Cerebellar nuclear complex (tissue), 1 donor: Measurements from ENCODE around the gene TBC1D22A.

Experiments
- DNase-seq, 2 experiments: peaks; one replicate each; lab custom pipeline; 2025; lab: John Stamatoyannopoulos, UW

TBC1D22A gene

DNA sequence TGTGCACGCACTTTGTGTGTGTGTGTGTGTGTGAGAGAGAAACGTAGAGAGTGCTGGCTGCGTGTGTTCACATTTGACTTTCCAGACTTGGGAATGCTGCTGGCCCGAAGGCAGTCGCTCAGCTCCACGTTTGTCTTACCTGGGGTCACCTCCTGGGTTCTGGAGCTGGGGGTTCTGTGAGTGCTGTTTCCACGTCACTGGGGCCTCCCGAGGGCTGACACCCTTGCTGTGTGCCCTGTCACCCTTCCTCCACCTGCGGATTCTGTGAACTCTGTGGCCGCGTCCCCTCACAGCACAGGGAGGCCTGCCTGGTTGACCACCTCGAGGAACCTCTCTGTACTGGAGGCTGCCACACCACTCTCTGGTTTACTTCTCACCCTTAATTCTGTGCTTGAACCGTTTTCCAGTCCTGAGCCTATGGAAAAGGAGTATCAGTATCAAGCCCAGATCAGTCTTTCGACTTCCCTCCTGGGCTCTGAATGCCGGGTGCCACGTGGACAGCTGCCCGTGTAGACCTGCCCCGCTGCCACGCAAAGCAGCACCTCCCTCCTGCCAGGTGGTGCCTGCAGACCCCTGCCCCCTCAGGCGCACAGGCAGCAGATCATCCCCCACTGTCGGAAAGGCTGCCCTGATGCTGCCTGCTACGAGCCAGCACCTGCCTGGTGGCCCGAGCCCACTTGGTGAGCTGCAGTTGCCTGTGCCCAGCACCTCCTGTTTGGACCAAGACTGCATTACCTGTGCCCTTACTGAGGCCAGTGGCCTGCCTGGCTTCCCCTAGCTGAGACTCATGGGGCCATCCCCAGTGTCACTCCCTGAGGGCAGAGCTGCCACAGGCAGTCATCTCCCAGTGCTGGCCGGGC, 233.3 kb downstream of the TBC1D22A start:
- no peak for DNase-seq

DNA sequence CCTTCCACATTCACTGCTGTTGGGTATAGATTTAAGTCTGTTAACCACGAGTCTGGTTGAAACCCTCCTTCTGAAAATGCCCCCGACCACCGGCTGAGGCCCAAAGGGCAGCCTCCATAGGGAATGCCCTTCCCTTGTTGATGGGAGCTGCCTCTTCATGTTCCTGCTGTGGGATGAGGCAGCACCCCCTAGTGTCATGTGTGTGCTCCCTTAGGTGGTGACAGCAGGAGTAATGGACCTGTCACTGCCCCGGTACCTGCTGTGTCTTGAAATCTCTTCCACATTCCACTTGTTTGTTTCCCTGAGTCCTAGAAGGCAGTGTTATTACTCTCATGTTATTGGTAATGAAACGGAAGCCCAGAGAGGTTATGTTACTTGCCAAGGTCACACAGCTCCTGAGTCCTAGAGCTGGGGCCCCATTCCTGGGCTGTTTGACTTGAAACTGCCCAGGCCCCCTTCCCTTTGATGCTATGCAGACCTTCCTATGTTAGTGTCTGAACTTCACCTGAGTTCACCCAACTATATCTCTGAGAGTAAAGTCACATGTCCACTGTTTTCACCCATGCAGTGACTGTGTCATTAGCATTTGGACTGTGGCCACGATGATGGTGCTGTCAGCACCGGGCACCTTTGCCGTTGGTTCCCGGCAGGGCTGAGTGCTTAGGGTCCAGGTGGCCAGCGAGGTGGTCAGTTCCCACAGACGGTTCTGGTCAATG, 234.3 kb downstream of the TBC1D22A start:
- DNase-seq, result no peak

DNA sequence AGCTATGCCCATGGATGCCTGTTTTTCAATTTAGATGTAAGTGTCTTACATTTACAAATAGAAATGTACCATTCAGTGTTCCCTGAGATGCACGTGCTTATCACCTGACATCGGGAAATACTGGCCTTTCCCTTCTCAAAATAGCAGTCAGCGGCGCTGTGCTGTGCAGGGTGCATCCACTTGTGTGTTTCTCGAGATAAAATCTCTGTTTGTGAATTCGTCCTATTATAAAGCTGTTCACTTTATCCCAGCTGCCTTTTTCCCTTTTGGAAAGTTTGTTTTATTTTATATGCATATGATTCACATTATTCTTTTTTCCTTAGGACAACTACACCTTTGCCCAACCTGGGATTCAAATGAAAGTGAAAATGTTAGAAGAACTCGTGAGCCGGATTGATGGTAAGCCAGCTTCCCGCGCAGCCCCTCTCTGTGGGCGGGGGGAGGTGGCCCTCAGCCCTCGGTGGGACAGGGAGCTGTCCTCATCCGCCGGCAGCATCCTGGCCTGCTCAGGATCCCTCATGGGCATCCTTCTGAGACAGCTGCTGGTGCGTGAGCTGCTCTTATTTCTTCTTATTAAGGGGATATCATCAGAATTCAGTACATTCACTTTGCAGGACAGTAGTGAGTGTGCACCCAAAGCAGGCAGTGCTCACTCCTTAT, 235.0 kb downstream of the TBC1D22A start:
- DNase-seq, result no peak

DNA sequence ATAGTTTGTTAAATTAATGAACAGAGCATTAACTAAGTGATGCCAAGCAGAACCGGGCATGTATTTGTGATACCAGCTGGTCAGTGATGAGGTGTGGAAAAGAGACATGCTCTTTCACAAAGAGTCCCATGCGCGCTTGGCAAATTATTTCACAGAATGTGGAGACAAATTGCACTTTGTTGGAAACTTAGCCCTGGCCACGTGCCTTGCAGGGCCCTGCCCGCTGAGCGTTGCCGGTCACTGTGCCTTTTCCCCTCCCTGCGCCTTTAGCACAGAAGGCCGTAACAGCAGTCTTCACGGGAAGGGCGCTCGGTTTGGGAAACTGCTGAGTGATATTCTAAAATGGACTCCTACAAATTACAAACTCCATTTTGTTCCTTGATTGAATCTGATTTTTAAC, 235.9 kb downstream of the TBC1D22A start:
- no peak for DNase-seq

DNA sequence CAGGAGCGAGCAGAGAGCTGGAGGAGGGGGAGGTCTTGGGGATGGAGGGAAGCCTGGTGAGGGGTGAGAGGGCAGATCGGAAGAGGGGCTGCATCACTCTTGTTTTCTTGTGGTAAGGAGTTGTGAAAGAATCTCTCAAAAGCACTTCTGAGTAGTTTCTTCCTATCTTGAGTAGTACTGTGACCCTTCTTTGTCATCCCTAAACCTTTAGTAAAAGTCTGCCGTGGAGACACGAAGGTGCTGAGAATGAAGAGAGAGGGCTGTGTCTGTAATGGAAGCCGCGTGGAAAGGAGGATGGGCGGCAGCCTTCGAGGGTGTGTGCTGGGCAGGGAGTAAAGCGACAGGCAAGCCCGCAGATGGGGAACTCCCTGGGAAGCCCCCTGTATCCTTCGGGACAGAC, 237.8 kb downstream of the TBC1D22A start:
- no peak for DNase-seq

DNA sequence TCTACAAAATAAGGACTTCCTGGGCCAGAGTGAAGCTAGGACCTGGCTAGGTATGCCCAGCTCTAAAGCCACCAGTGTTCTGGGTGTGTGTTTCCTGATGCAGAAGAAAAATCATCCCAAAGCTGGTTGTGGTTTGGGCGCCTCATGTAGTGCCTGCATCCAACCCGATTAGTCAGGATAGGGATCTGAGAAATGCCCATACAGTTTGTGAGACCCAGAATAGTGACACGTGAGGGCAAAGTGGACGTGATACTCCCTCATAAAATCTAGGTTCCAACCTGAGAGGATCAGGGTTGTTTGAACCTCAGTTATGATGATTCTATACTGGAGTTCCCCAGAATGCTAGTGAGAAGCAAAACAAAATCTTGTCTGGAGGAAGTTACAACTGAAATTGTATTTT, 238.4 kb downstream of the TBC1D22A start:
- DNase-seq, result no peak

DNA sequence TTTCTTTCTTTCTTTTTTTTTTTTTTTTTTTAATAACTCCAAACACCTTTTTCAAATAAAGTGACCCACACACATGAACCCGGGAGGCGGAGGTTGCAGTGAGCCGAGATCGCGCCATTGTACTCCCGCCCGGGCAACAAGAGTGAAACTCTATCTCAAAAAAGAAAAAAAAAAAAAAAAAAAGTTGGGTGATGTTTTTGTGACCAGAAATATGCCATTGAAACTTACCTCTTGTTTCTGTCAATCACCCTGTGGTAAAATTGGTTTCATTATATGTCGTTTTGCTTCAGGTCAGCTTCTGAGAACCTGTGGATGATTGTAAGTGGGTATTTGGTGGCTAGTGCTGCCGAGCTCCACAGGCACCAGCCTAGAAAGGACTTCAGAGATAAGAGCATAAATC, 238.8 kb downstream of the TBC1D22A start:
- DNase-seq, result no peak

DNA sequence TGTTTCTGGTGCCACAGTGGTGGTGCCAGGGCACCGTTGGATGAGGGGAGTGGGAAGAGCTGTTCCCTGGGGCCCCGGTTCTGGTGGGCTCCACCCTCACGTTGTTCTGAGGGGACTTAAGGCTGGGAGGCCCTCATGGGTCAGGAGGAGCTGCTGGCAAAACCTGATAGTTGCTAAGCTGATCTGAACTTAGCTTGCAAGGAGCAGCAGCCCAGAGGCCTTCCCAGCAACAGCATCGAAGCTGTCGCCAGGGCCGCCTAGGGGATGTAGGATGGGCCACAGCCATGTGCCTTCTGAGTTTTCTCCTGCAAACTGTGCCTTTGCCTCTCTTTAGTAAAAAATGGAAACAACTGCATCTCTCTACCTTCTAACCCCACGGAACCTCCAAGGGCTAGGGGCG, 240.2 kb downstream of the TBC1D22A start:
- DNase-seq, result no peak

DNA sequence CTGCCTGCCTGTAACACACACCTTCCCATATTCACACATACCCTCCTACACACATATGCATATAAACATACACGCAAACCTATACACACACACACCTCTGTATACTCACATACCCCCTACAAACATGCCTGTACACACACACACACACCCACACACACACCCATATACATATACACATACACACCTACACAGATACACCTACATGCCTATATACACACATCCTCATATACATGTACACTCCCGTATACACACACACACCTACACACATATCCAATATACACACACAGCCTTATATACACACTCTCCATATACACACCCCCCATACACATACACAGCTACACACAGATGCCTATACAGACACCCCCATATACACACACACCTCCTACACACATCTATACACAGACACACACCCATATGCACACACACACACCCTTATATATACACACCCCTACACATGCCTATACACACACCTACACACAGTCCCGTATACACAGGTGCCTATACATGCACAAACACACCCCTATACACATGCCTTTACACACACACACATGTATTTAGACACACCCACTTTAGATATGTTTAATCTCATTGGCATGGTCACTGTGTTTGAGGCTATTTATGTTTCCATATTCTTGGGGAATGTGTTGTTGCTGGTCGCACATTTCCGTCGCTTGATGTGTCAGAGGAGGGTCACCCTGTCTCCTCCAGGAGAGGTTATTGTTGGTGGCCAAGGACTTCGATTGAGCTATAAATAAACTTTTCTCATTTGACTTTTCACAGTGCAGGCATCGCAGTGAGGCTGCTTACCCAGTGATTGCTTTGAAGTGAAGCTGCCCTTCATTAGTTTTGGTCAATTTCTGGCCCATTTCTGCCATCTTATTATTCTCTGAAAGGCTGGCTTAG, 243.3 kb downstream of the TBC1D22A start:
- no peak for DNase-seq

DNA sequence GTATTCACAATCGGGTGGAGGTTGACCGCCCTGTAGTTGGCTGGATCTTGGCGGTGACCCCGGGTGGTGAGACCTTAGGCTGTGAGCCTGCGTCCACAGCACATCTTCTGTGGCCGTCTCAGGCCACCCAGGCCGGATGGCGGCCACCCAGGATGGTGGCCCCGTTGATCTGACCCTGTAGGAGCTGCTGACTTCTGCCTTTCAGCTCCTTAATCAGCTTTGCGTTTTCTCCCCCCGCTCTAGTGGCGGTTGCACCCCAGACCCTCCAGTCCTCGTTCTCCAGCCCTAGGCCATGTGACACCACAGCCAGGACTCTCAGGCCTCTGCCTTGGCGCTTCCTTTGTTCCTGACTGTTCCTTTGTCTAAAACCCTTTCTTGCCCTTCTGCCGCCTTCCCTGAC, 244.0 kb downstream of the TBC1D22A start:
- DNase-seq, result no peak

DNA sequence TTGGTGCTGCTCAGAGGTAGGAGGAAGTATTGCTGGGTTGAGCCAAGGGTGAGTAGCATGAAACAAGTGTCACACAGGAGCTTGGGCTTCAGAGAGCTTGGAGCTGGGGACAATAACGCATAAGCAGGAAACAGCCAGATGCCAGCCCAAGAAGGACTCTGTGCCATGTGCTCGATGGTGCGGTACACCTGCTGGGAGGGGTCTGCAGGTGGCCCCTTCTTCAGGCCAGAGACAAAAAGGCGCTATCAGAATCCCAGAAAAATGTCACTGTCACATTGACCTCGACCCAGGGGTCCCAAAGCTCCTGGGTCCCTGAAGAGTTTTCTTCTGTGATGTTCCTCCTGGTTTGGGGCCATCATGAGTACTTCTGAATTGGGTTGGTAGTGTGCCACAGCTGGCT, 244.4 kb downstream of the TBC1D22A start:
- no peak for DNase-seq

DNA sequence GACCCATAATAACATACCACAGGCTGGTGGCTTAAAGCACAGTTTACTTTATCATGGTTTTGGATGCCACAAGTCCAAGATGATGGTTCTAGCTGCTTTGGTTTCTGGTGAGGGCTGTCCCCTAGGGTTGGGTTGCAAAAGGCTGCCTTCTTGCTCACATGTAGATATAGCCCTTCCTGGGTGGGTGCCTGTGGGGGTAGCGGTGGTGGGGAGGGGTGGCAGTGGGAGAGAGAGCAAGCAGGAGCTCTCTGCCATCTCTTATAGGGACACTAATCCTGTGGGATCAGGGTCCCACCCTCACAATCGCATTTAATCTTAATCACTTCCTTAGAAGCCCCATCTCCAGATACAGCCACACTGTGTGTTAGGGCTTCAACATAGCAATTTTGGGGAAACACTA, 245.0 kb downstream of the TBC1D22A start:
- no peak for DNase-seq

DNA sequence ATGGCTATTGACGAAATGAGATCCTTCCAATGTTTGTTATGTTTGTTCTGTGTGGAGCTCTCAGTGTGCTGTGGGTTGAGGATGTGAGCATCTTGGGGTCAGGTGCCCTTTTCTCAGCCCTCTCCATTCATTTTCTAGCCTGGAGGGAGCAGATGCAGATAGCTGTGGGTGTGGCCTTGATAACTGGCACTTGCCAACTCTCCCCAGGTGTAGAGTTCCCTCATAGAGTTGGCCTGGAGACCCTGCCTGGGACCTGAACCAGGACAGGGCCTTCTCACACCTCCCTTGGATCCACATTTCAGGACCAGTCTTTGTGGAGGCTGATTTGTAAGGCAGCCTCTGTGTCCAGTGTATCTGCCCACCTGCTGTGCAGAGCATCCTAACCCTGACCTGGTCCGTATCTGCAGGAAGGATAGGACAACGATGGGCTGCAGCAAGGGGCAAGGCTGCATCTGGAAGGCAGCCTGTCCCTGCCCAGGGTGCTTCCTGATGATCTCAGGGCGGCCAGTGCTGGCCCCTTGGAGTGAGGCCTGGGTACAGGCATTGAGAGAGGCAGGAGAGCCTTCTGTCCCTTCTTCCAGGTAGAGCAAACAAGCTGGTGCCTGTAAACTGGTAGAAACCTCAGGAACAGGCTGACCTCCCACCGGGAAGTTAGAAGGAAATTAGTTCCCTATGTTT, 245.9 kb downstream of the TBC1D22A start:
- DNase-seq, result no peak

DNA sequence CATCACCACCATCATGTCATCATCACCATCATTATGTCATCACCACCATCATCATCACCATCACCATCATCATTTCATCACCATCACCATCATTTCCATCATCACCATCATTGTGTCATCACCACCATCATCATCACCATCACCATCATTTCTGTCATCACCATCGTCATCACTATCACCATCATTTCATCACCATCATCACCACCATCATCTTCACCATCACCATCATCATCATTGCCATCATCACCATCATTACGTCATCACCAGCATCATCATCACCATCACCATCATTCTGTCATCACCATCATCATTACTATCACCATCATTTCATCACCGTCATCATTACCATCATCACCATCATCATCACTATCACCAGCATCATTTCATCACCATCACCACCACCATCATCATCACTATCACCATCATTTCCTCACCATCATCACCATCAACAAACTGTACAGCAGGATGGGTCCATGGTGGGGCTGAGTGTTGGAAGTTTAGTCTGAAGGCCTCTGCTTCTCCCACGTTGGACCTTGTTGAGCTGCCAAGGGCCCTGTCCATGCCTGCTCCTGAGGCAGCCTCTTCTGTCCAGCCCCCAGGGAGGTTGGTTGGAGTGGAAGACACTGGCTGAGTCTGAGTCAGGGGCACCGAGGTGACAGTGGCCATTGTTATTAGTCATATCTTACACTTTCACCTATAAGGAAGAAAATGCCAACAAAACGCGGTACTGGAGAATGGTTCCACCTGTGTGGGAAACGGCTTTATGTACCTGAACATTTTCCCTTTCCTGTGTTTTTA, 247.1 kb downstream of the TBC1D22A start:
- no peak for DNase-seq

DNA sequence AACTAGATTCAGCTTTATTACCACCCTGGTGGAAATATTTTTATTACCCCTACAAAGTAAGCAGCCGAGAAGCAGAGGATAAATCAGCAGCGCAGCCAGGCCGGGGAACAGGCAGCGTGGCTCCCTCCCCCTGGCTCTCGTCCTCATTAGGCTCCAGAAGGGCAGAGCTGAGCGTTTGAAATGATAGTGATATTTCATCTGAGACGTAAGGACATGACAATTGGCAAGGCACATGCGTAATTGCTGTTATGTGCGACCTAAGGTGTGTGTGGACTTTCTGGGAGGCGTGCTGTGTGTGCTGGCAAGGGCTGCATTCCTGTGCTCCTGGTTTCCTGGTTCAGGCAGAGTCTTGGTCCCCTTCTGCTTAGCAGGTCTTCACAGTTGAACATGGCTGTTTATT, 247.8 kb downstream of the TBC1D22A start:
- no peak for DNase-seq

DNA sequence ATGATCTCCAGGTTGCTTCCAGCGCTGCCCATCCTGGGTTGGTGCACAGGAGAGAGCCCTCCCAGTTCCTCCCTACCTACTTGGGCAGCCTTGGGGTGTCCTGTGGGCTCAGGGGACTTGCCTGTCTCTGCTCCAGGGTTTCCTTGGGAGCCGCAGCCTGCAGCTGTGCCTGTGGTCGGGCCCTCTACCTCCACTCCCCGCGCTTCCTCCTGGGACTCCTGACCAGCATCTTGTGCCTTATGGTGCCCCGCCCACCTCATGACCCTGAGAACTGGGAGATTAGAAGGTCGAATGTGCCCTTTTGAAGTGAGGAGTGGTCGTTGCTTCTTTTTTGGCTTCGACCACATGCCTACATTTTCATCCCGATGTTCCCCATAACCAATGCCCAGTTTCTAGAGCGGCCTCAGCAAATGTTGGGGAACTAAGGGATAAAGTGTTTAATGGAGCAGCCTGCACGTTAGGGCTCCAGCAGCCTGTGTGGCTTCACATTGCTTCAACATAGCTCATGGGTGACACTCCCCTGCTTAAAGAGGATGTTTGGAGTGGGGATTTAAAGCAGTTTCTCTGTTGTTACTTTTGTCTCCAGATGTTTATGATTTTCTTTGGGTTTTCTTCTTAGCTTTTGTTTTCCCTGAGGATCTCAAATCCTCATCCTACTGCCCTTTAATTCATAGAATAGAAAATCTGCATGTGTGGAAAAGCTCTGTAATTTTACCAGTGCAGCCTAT, 248.8 kb downstream of the TBC1D22A start:
- no peak for DNase-seq

DNA sequence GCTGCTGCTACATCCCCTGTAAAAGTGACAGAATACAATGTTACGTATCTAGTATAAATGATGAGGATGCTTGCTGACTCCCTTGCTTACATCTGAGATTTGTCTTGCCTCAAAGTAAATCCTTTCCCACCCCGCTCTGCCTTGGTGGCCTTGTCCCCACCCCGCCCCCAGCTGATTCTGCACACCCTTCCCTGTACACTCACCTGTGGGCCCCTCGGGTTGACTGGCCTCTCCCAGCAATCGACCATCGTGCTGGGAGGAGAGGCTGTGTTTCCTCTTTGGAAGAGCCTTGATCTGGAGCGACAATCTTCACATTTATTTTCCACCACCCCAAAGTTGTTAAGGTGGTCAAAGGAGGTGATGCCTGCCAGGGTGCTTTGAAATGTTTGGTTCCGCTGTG, 249.4 kb downstream of the TBC1D22A start:
- no peak for DNase-seq

DNA sequence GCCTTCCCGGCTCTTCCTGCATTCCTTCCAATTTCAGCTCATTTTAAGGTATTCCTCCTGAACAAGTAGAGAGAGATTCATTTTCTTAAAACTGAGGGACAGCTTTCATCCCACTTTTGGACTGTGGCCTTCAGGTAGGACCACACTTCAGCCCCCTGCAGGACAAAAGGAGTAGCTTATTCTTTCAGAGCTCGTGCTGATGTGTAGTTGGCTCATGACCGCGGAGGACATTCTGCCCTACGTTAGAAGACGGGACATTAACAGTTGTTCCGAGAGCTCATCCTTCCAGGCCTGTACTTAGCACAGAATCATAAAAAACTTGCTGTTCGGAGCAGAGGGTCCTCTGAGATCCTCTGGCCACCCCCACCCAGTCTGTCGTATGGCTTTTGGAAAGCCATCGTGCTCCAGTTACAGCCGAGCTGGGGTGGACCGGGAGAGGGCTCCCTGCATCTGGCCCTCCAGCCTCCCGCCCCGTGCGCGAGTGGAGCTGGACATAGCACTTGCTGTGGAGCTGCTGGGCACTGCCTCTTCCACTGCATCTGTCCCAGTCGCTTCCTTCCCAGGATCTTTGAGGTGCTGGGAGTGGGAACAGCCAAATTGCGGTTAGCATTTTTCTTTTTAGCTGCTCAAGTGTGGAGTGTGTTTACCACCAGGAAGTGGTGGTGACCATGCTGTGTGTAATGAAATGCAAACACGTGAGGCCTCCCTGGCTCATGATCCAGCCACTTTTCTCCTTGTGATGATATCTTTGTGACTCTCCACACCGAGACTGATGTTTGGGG, 250.3 kb downstream of the TBC1D22A start:
- no peak for DNase-seq
